Skeletal muscle cell (primary cell): ENCODE results near the gene FSTL1.

Experiments
- DNase-seq: peaks from one replicate; pipeline ENCODE4 v3.0.0-alpha.2; 2010; ENCODE audit warnings: low read depth
- H3K4me3 ChIP-seq: 2 replicates; pipeline ENCODE4 v1.5.1; 2011; ENCODE audit warnings: low read depth, mild to moderate bottlenecking, control low read depth, low read length, moderate library complexity

Gene FSTL1

DNA sequence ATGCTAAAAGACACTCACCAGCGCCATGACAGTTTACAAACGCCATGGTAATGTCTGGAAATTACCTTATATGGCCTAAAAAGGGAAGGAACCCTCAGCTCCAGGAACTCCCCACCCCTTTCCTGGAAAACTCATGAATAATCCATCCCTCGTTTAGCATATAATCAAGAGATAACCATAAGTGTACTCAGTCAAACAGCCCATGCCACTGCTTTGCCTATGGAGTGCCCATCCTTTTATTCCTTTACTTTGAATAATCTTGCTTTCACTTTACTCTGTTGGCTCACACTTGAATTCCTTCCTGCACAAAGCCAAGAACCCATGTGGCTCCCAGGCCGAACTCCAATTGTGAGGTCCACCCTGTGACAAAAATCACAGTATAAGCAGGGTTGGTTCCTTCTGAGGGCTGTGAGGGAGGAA is 19.1 kb upstream of the FSTL1 start:
- no peak overlapping the region for H3K4me3 ChIP-seq
- DNase-seq: no peak

DNA sequence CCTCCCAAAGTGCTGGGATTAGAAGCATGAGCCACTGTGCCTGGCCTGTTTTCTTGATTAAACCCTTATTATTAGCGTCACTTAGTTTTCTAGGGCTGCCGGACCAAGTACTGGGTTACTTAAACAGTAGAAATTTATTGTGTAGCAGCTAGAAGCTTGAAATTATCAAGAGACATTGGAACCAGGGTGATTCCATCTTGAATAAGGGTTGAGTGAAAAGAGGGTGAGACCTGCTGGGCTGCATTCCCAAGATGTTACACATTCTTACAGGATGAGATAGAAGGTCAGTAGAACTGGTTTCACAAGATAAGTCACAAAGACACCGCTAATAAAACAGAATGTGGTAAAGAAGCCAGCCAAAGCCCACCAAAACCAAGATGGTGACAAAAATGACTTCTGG is 18.6 kb upstream of the FSTL1 start:
- H3K4me3 ChIP-seq: no peak overlapping the region
- DNase-seq: no peak

DNA sequence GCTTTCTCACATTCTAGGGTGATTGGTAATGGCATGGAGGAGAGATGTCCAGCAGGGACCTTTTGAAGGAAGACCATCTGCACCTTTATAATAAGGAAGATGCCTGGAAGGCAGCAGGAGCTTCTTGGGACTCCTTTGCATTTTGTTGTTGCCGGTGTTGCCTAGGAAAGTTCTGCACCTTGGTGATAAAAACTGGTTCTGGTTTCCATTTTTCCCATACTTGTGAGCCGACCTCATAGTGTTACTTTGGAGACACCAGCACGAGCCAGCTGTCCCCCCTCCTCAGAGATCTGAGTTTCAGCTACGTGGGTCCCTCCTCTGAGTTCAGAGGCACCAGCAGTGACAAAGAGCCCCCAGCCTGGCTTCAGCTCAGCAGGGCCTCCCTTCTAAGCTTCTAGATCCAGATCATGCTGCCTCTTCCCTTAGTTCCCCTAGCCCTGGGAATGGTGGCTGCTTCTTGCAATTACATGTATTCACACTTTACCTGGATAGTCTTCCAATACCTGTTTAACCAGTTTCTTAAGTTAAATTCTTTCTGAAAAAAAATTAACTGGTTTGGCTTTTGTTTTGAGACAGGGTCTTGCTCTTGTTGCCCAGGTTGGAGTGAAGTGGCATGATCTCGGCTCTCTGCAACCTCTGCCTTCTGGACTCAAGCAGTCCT is 18.0 kb upstream of the FSTL1 start:
- no peak for DNase-seq
- H3K4me3 ChIP-seq: no peak overlapping the region

DNA sequence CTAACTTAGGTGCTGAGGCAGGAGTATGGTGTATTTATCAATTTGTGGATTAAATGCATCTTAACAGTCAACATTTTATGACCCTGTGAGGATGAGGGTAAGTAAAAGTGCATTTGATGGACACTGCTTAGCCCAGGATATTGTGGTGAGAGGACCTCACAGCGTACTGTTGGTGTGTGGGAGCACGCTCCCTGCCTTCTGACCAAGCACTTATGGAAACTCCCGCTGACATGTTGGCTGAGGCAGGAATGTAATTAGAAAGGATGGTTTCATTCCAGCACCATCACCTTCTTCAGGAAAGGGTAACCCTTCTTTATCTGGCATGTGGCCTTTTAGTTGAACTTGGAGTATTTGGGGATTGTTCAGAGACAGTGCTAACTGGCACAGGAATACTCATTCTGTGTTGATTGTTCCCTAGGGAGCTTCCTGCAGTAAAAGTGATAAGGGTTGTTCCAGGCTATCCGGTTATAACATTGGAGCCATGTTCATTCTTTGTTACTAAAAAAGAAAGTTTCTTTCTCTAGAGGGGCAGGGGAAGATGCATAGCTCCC is 11.7 kb upstream of the FSTL1 start:
- no peak for DNase-seq

DNA sequence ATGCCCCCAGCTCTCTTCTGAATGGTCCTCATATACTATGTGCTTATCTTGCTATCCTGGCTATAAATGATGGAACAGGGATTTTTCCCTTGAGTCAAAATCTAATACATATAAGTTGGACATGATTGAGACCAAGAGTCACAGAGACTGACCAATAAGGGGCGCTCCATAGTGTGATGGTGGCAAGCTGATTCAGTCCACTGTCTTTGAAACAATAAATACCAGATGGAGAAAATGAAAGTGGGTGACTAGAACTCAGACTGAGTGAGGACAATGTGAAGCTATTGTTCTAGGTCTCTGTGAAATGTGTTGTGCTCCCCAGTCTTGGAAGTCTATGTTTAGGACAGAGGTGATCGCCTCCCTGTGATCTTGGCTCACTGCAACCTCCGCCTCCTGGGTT is 10.6 kb upstream of the FSTL1 start:
- DNase-seq: no peak
- no peak overlapping the region for H3K4me3 ChIP-seq

More for the DNA sequence above, 11.7 kb upstream of the FSTL1 start:
- no peak overlapping the region for H3K4me3 ChIP-seq

DNA sequence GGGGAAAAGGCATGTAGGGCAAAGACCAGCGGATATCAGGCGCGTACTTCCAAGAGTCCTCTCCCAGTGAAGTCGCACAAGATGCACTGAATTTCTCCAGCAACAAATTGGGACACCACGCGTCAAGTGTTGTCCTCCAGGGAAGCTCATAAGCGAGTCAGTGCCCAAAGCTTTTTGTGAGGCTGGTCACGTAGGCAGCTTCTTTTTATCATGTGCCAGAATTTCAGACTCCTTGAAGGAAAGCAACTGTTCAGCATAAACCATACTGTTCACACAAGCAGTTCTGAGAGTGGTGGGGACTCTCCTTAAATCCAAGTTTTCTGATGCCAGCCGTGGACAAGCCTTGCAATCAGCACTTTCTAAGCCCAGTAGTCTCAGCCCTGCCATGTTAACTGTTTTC is 10.1 kb upstream of the FSTL1 start:
- no peak for DNase-seq
- no peak overlapping the region for H3K4me3 ChIP-seq

DNA sequence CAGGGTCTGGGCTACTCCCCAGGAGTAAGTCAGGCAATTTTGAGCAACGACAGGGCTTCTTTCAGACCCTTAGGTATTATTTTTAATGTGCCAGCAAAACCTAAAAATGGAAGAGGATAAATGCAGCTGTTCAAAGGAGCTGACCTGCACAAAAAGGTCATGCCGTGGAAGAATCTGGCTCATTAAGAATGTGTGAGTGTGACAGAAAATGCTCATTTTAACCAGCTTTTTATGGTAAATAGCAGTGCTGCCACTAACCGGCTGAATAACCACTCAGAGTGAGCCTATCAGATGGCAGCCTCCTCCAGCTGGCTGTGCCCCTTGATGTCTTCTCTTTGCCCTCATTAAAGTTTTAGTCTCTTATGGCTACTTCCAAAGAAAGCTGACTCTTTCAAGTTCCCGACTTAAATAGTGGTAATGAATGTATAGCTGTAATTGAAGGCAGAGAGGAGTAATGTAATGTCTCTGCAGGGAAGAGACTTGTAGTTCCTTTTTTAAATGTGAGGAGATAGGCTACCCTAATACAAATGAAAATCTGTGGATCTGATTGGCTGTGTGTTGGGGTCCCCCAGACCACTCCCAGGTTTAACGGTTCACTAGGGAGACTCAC is 9.5 kb upstream of the FSTL1 start:
- no peak for DNase-seq
- H3K4me3 ChIP-seq: no peak overlapping the region

DNA sequence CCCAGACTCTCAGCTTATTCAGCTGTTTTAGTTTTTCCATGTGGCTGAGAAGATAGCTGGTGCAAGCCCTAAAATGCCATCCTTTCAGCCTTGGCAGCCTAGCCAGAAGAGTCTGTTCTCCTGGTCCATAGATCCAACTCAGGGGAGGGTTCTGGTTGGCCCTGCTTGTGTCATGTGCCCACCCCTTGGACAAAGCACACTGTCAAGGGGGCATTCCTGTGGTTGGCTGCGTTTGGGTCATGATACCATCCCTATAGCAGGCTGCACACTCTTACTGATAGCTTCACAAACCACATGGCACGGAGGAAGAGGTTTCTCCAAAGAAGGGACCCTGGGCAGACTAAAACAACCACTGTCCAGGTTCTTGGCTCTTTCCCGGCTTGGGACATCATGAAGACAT is 8.4 kb upstream of the FSTL1 start:
- no peak for DNase-seq
- H3K4me3 ChIP-seq: no peak overlapping the region

DNA sequence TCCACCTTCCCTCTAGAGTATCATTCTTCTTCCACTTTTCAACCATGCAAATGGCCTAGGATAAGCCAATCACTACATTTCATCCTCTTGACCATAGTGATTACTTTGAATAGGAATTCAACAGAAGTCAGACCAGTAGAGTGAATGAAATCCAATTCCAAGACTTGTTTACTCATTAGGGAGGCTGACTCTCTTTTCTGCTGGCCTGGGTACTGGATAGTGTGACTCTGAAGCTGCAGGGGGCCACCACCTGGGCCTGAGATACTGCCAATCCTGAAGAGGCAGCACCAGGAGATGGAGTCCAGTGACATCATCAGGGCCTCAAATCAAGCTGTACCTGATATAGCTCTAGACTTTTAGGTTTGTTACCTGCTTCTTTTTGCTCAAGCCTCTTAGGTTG is 7.0 kb upstream of the FSTL1 start:
- no peak for DNase-seq
- H3K4me3 ChIP-seq: no peak overlapping the region

DNA sequence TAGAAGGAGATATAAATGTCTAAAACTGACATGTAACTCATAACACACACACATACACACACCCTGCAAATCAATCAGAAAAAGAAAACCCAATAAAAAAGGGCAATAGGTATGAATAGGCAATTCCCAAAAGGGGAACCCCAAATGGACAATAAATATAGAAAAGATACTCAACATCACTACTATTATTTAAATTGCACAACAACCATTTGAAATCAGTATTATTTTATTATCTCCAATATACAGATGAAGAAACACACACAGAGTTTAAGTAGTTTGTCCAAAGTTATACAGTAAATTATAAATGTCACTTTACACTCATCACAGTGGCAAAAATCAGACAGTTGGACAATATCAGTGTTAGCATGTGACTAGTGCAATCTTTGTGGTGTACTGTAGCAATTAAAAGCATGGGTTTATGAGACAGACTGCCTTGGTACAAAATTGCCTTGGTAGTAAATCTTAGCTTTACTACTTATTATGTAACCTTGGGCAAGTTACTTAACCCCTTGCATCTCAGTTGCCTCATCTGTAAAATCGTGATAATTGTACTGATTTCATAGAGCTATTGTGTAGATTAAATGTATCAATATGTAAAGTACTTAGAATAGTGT is 3.4 kb upstream of the FSTL1 start:
- DNase-seq: no peak
- H3K4me3 ChIP-seq: no peak overlapping the region

DNA sequence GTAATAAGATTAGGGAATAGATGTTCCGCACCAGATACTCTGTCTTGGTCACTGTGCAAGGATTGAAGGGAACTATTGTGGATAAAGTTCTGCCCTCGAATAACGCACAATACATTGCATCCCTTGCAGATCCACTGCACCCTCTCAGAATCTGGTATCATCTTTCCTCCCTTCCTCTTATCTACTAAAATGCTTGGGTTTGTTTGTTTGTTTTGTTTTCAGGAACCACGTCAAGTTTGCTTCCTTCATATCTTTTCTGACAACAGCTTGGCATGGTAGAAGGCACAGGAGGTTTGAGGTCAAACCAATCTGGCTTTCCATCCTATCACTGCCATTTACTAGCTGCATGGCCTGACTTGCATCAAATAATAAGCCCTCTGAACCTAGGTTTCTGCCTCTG is 2.0 kb upstream of the FSTL1 start:
- DNase-seq: no peak
- H3K4me3 ChIP-seq: no peak overlapping the region

DNA sequence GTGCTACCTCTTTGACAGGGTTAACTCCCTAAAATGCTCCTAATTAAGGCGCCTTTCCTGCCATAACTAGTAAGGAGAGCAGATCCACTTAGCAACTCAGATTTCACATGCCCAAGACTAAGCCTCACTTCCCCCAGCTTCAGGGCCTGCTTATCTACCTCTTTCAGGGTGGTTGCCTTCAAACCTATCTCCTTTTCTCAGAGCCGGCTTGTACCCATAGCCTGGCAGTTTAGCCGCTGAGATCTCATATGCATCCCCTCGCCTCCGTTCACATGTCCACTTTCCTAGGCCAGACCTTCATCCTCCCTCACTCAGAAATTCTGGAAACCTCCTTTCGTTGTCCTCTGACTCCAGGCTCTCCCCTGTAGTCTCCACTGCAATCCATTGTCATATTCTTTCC is 1.0 kb upstream of the FSTL1 start:
- no peak for DNase-seq

DNA sequence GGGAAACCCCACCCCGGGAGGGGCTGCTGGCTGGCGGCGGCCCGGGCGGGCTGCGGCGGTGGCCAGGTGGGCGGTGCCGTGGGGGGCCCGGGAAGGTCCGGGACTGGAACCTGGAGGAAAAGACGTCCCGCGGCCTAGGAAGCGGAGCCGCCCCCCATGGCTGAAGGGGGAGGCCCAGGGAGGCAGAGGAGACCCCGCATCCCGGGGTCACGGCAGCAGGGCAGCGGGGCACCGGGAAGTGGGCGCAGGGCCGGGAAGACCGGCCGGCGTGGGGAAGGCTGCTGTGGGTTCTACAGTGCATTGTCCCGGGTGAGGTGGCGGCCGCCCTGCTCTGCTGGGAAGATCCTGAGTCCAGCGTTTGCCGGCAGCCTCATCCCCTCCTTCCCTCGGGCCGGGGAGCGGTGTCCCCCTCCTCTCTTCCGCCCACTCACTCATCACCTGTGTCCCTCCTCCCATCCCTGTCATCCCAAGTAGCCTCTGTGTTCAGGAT is 525 bp upstream of the FSTL1 start:
- no peak for DNase-seq
- H3K4me3 ChIP-seq: peak overlapping the region; percentile 90

More for the DNA sequence above, 1.0 kb upstream of the FSTL1 start:
- peak overlapping the region; percentile 90 for H3K4me3 ChIP-seq

DNA sequence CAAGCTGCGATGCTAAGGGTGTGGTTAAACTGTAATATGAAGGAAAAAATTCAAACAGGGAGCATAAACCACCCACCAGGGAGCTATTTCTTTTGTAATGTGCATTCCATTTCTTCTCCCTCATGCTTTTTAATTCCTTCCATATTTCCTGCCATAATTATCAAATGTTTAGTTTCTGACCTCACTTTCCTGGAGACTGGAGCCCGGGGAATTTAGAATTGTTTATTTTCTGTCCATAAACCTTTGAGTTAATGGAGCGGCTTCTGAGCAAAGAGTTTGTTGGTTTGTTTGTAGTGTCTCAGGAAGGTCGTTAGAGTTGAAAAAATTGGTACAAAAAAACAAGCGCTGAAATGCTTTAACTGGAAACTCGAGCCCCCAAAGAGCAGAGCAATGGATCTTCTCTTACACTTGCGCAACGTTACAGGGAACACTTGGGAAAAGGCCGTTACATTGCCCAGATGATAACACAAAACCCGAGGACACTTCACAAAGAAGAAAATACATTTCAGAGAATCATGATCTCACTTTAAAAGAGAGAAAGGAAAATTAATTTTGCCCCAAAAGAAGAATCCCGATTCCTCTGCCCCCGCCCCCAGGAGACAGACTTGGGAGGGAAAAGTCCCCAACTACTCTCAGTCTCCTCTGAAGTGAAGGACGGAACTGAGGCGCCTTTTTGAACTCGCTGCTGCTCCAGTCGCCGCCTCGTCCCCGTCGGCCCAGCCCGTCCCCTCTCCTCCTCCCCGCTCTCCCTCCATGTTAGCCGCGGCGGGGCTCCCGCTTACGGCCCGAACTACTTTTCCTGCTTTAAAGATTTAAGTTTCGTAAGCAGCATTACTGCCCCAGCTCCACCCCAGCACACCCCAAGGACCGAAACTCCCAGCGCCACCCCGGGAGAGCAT is 842 bp downstream of the FSTL1 start:
- peak overlapping the region; percentile 90 for H3K4me3 ChIP-seq
- DNase-seq: no peak

DNA sequence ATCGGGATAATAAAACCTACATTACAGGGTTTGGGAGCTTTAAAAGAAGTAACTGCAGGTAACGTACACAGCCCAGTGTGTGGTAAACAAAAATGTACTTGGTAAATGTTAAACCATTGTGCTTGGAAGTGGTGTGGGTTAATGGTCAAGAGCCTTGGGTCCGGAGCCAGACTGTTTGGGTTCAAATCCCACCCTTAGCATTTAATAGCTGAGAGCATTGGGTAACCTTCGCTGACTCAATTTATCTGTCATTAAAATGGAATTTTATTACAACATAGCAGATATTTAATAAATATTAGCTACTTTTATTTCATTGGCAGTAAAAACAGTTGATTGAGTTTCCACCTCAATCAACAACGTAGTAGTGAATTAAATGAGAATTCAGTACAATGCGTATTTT is 1.5 kb downstream of the FSTL1 start:
- DNase-seq: no peak
- H3K4me3 ChIP-seq: peak overlapping the region; percentile 90

DNA sequence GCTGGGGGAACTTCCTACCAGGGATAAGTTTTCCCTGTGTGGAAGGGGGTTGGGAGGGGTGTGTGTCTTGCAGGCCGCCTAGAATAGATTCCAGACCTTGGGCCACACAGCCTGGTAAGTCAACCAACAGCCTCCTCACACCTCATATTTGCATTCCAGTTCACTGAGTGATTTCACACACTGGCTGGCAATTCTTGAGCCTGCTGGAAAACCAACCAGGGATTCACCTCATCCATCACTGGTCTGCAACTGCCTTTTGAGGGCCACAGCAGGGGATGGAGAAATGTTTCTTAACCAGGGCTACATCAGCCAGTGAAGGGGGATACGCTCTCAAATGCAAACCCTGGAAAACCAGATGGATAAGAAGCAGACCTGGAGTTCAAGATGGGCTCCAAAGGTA is 2.0 kb downstream of the FSTL1 start:
- peak; percentile 63 for DNase-seq
- peak overlapping the region; percentile 90 for H3K4me3 ChIP-seq

DNA sequence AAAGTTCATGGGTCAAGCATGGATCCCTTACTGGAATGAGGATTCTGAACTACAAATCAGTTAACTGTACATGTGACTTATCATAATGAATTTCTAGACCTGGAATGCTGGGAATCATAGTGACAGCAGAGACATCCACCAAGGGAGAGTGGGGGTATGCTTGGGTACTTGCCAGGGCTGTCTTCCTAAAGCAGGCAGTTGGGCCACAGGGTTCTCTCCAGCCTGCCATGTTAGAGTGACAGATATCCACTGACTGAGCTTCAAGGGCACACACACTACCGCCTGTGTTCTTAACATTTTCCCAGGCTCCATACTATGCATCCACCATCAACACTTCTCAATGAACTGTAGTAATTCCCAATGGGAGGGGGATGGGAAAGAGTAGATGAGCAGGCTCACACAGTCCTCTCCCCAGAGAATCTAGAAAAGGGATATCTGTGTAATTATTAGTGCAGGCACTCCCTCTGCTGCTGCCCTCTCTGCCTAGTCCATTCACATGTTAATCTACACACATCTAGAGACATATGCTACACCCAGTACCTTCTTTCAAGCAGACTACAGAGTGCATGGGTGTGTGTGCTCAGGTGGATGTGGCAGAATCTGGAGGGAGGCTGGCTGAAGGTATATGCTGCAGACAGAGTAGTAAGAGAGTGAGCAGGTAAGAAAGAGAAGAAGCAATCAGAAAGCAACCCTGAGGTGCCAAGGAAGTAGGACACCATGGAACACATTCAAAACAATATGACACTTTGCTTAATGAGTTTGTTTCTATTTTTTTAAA is 3.7 kb downstream of the FSTL1 start:
- no peak overlapping the region for H3K4me3 ChIP-seq
- DNase-seq: no peak

DNA sequence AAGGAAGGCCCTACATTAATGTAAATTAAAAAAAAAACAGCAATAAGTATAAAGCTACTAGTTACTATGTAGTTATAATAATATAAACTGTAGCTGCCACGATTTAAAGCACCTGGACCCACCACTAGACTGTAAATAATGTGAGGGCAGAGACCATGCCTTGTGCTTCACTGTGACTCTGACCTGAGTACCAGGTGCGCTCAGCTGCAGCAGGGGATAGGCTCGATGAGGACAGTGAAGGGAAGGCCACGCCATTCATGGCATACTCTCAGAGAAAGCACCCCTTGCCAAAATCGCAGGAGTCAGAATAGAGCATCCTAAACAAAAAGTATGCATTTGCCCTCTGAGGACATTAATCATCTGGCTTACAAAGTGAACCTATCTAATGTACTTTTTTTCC is 5.1 kb downstream of the FSTL1 start:
- DNase-seq: no peak
- no peak overlapping the region for H3K4me3 ChIP-seq

DNA sequence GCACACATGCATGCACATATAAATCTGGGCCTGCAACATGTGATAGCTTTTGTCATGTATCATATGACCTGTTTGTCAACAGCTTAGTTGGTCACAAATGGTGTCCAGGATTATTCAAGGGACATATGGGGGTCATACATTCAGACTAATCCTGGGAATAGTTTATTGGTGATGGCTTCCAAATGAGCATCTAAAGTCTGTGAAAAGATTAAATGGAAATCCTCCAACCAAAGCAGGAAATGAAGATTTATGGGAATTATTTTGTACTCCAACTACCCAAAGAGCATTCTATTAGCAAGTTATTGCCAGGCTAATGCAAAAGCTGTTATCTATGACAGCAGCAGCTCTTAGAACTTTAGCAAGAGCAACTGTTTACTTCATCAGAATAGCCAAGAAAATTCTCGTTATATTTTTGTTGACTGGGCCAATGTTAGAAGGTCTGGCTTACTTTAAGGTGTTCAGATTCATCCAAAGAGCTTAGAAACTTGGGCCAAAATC is 7.1 kb downstream of the FSTL1 start:
- DNase-seq: no peak
- H3K4me3 ChIP-seq: no peak overlapping the region
